CD14-positive monocyte (primary cell): Measurements from ENCODE around the gene TNFAIP8L1. TPM values are rescaled to one million over a fixed set of nuclear protein-coding genes. Genes with fewer than 3 reads are reported as not detected.

Experiments used
- DNase-seq, 3 donors: peaks; one replicate each; pipeline ENCODE4 v3.0.0-alpha.2; 2011 to 2022
- H2AFZ ChIP-seq: 2 replicates; pipeline ENCODE4 v1.6.0; 2012; ENCODE audit warnings: mild to moderate bottlenecking, low read depth, low read length, inconsistent platforms; ENCODE audit not compliant: insufficient read depth, poor library complexity, severe bottlenecking
- H3K27ac ChIP-seq, 2 donors: 1 replicate in 1 of 2; 2 replicates in 1 of 2; pipeline ENCODE4 v1.5.1; 2012 to 2013; ENCODE audit warnings: low read length in 2 of 2, control low read depth in 1 of 2, inconsistent platforms in 1 of 2, low read depth in 1 of 2, mild to moderate bottlenecking in 1 of 2
- H3K27me3 ChIP-seq, 2 donors: one replicate each; pipeline versions ENCODE4 v1.6.0 to v1.6.1; 2011 to 2013; ENCODE audit warnings: low read length in 2 of 2; ENCODE audit not compliant: control insufficient read depth in 2 of 2, insufficient read depth in 2 of 2
- H3K36me3 ChIP-seq, 2 donors: replicated peaks in 1 of 2; 1 replicate in 1 of 2; 2 replicates in 1 of 2; pipeline versions ENCODE4 v1.5.1 to v1.6.1; 2012 to 2013; ENCODE audit warnings: low read length in 2 of 2, control low read depth in 1 of 2, inconsistent platforms in 1 of 2, mild to moderate bottlenecking in 1 of 2; ENCODE audit not compliant: insufficient read depth in 2 of 2, control insufficient read depth in 1 of 2
- H3K4me1 ChIP-seq, 2 donors: 1 replicate in 1 of 2; 2 replicates in 1 of 2; pipeline versions ENCODE4 v1.5.1 to v1.6.1; 2012 to 2013; ENCODE audit warnings: low read length in 2 of 2, control low read depth in 1 of 2, inconsistent platforms in 1 of 2, mild to moderate bottlenecking in 1 of 2, moderate library complexity in 1 of 2; ENCODE audit not compliant: insufficient read depth in 2 of 2, control insufficient read depth in 1 of 2
- H3K4me2 ChIP-seq: replicated peaks from 2 replicates; pipeline ENCODE3; 2012; ENCODE audit warnings: low read length, moderate library complexity, mild to moderate bottlenecking; ENCODE audit not compliant: poor library complexity, severe bottlenecking; ENCODE audit errors: extremely low read depth
- H3K4me3 ChIP-seq, 3 experiments: fragments of 200-600 bp in 1 of 3; sonication (generic) in 1 of 3; replicated peaks in 1 of 3; 1 replicate in 2 of 3; 2 replicates in 1 of 3; pipeline ENCODE4 v1.5.1; 2011 to 2013; ENCODE audit warnings: low read length in 3 of 3, mild to moderate bottlenecking in 3 of 3, control low read depth in 2 of 3, low read depth in 2 of 3, inconsistent platforms in 1 of 3, moderate library complexity in 1 of 3
- H3K79me2 ChIP-seq: 2 replicates; pipeline ENCODE4 v1.6.0; 2012; ENCODE audit warnings: mild to moderate bottlenecking, control low read depth, inconsistent platforms, low read length, moderate library complexity; ENCODE audit not compliant: insufficient read depth
- H3K9ac ChIP-seq: 2 replicates; pipeline ENCODE4 v1.6.0; 2017; ENCODE audit warnings: low read length, mild to moderate bottlenecking; ENCODE audit not compliant: insufficient read depth, poor library complexity, severe bottlenecking
- H3K9me3 ChIP-seq, 2 donors: replicated peaks in 1 of 2; 1 replicate in 1 of 2; 2 replicates in 1 of 2; pipeline versions ENCODE4 v1.5.1 to v1.6.1; 2012 to 2013; ENCODE audit warnings: low read length in 2 of 2, control low read depth in 1 of 2; ENCODE audit not compliant: control insufficient read depth in 1 of 2, insufficient read depth in 1 of 2
- H4K20me1 ChIP-seq: 2 replicates; pipeline ENCODE4 v1.6.0; 2012; ENCODE audit warnings: mild to moderate bottlenecking, low read length, control low read depth, moderate library complexity; ENCODE audit not compliant: insufficient read depth
- H3K27ac Mint-ChIP-seq, 7 donors: one replicate each; pipeline ENCODE4 v1.8.0; 2020; ENCODE audit warnings: mild to moderate bottlenecking in 7 of 7, mixed read lengths in 7 of 7, moderate library complexity in 6 of 7, inconsistent platforms in 2 of 7
- H3K27me3 Mint-ChIP-seq, 3 donors: one replicate each; pipeline ENCODE4 v1.8.0; 2021 to 2022; ENCODE audit warnings: low read depth in 3 of 3, mild to moderate bottlenecking in 3 of 3, mixed read lengths in 3 of 3, moderate library complexity in 3 of 3, inconsistent platforms in 1 of 3
- H3K36me3 Mint-ChIP-seq, 2 donors: one replicate each; pipeline ENCODE4 v1.8.0; 2020; ENCODE audit warnings: mixed read lengths in 2 of 2, inconsistent platforms in 1 of 2, mild to moderate bottlenecking in 1 of 2
- H3K4me1 Mint-ChIP-seq: one replicate; pipeline ENCODE4 v1.8.0; 2020; ENCODE audit warnings: mild to moderate bottlenecking, mixed read lengths
- H3K4me3 Mint-ChIP-seq, 2 donors: one replicate each; pipeline ENCODE4 v1.8.0; 2020; ENCODE audit warnings: mild to moderate bottlenecking in 2 of 2, mixed read lengths in 2 of 2, moderate library complexity in 1 of 2
- H3K9me3 Mint-ChIP-seq, 7 donors: one replicate each; pipeline ENCODE4 v1.8.0; 2020 to 2022; ENCODE audit warnings: mixed read lengths in 7 of 7, mild to moderate bottlenecking in 6 of 7, moderate library complexity in 6 of 7, inconsistent platforms in 2 of 7
- WGBS: methylation state at CpG from one replicate; pipeline ENCODE4 v1.1.5; 2013; ENCODE audit warnings: missing lambda C conversion rate; ENCODE audit not compliant: insufficient coverage; 5-methylcytosine and 5-hydroxymethylcytosine counted together
- intact Hi-C, 2 donors: fragments of 100-400 bp; cut with micrococcal nuclease; formaldehyde crosslinking; loops; one replicate each; pipeline versions ENCODE4 v1.15.0 to v1.15.1; 2023
- polyA plus RNA-seq, 3 donors: library from polyadenylated mRNA; depleted of rRNA in 1 of 3; unstranded in 2 of 3; stranded (reverse) in 1 of 3; fragments of 300-500 nt in 2 of 3; fragments of >200 nt in 1 of 3; fragmentation: Illumina TruSeq in 2 of 3; gene quantifications; 1 replicate in 2 of 3; 2 replicates in 1 of 3; pipeline ENCODE4 v1.2.3, GENCODE V29; 2012 to 2021
- TF ChIP-seq, protein P1 (sequence below): fragments of 200-600 bp; IDR thresholded peaks from one replicate; pipeline ENCODE4 v1.8.0; 2022; ENCODE audit warnings: antibody characterized with exemption, mild to moderate bottlenecking

TNFAIP8L1 gene
- polyA plus RNA-seq, 3 donors = 1.8 to 3.9 (median 3.7) TPM

DNA sequence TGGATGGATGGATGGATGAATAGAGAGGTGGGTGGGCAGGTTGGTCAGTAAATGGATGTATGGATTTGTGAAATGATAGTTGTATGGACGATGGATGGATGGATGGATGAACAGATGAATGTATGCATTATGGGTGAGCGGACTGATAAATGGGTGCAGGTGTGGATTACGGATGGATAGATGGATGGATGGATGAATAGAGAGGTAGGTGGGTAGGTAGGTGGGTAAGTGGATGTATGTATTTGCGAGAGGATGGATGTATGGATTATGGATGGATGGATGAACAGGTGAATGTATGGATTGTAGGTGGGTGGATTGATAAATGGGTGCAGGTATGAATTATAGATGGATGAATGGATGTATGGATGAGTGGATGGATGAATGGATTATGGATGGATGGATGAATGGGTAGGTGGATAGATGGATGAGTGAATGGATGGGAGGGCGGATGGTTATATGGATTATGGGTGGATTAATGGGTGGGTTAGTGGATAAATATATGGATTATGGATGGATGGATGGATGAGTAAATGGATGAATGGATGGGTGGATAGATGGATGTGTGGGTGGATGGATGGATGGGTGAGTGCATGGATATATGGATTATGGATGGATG lies 37.0 kb upstream of the TNFAIP8L1 start:
- Histone ChIP-seq H3K9ac (no peak overlapping the region), H3K79me2 (no peaks in the 10 kb centered on the region), H3K4me1 (peaks cover 16 to 21% of the 10 kb centered on the region in 2 donors), H3K27me3 (peaks cover 2 to 17% of the 10 kb centered on the region in 2 donors), H3K27ac (no peak overlapping the region), H3K36me3 (no peaks in the 10 kb centered on the region), H2AFZ (no peak overlapping the region), H3K4me2 (no peak overlapping the region), H4K20me1 (no peaks in the 10 kb centered on the region), H3K4me3 (no peak overlapping the region), H3K9me3 (no peaks in the 10 kb centered on the region)
- H3K4me1 Mint-ChIP-seq = peaks cover 11% of the 10 kb centered on the region
- no peak overlapping the region for H3K27ac Mint-ChIP-seq
- H3K4me3 Mint-ChIP-seq = no peak overlapping the region
- peaks cover 0 to 2% of the 10 kb centered on the region in 2 donors for H3K36me3 Mint-ChIP-seq
- DNase-seq = no peak
- WGBS = 86% methylated on average over 5 of the region's 5 CpGs
- TF ChIP-seq, protein P1, sequence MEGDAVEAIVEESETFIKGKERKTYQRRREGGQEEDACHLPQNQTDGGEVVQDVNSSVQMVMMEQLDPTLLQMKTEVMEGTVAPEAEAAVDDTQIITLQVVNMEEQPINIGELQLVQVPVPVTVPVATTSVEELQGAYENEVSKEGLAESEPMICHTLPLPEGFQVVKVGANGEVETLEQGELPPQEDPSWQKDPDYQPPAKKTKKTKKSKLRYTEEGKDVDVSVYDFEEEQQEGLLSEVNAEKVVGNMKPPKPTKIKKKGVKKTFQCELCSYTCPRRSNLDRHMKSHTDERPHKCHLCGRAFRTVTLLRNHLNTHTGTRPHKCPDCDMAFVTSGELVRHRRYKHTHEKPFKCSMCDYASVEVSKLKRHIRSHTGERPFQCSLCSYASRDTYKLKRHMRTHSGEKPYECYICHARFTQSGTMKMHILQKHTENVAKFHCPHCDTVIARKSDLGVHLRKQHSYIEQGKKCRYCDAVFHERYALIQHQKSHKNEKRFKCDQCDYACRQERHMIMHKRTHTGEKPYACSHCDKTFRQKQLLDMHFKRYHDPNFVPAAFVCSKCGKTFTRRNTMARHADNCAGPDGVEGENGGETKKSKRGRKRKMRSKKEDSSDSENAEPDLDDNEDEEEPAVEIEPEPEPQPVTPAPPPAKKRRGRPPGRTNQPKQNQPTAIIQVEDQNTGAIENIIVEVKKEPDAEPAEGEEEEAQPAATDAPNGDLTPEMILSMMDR = no peak
- peaks cover 0 to 2% (median 0%) of the 10 kb centered on the region in 7 donors for H3K9me3 Mint-ChIP-seq
- H3K27me3 Mint-ChIP-seq = peaks cover 25 to 41% (median 41%) of the 10 kb centered on the region in 3 donors
- intact Hi-C loops = no loop called here

DNA sequence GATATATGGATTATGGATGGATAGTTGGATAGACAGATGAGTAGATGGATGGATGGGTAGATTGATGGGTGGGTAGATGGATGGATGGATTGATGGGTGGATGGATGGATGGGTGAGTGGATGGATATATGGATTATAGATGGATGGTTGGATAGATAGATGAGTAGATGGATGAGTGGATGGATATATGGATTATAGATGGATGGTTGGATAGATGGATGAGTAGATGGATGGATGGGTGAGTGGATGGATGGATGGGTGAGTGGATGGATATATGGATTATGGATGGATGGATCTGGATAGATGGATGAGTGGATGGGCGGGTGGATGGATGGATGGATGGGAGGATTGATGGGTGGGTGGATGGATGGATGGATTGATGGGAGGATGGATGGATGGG lies 36.4 kb upstream of the TNFAIP8L1 start:
- Histone ChIP-seq H3K27me3 (peaks cover 0 to 13% of the 10 kb centered on the region in 2 donors), H3K27ac (no peak overlapping the region), H3K4me2 (no peak overlapping the region), H3K4me3 (no peak overlapping the region), H4K20me1 (no peaks in the 10 kb centered on the region), H3K36me3 (no peaks in the 10 kb centered on the region), H3K9ac (no peak overlapping the region), H3K9me3 (no peaks in the 10 kb centered on the region), H2AFZ (no peak overlapping the region), H3K4me1 (peaks cover 13 to 20% of the 10 kb centered on the region in 2 donors), H3K79me2 (no peaks in the 10 kb centered on the region)
- peaks cover 12% of the 10 kb centered on the region for H3K4me1 Mint-ChIP-seq
- DNase-seq = no peak
- H3K36me3 Mint-ChIP-seq = peaks cover 0 to 2% of the 10 kb centered on the region in 2 donors
- peaks cover 25 to 40% (median 38%) of the 10 kb centered on the region in 3 donors for H3K27me3 Mint-ChIP-seq
- no peak overlapping the region for H3K4me3 Mint-ChIP-seq
- H3K27ac Mint-ChIP-seq = no peak overlapping the region
- 100% methylated on average over 1 of the region's 1 CpG for WGBS
- intact Hi-C loops = no loop called here
- TF ChIP-seq, protein P1 = no peak
- peaks cover 0 to 2% (median 0%) of the 10 kb centered on the region in 7 donors for H3K9me3 Mint-ChIP-seq
